Right ventricle myocardium superior (tissue), 1 donor: ENCODE data around the gene PIGA. TPM values are rescaled to one million over a fixed set of nuclear protein-coding genes. Genes with fewer than 3 reads are reported as not detected.

Experiments used
- ATAC-seq: fragments of 200-7000 bp; cut with Tn5 transposase; one replicate; pipeline ENCODE4 v1.9.1; 2020; ENCODE audit warnings: mild to moderate bottlenecking; ENCODE audit not compliant: poor library complexity
- DNase-seq: peaks from one replicate; pipeline ENCODE4 v3.0.0-alpha.2; 2020
- intact Hi-C: fragments of 100-400 bp; cut with DNase I; formaldehyde crosslinking; loops from one replicate; pipeline ENCODE4 v1.11.2; 2022
- total RNA-seq: library from RNA; stranded (reverse); fragmentation: NEBNext Ultra II Directional; extraction: Animal tissue kit (Norgen Biotek cat#: 25700); gene quantifications from one replicate; pipeline ENCODE4 v1.2.1, GENCODE V29; 2021
- donor health status: DM: no; HTN: yes; CAD: no; lungs with severe emphysema.

PIGA gene
- total RNA-seq, 1 donor from 2014 or later: 2.5 TPM

- ATAC-seq (no peak), DNase-seq (no peak)
- intact Hi-C loops: no loop called here
These were observed 63.6 kb downstream of the PIGA start for GRCh38 chrX:15271757-15272156.

- ATAC-seq (peak; percentile 57), DNase-seq (peak; percentile 41)
- intact Hi-C loops: no loop called here
These were observed 65.5 kb downstream of the PIGA start, which contains the start of gene ASB9 for GRCh38 chrX:15269618-15270521. Gene ASB9 (minus strand): TSS chrX:15270083. CDS start chrX:15269874, 209 bp downstream.

Other genes starting within 250 kb of the PIGA start
- gene ASB9, start 65.4 kb downstream of the PIGA start, total RNA-seq: 0.70 TPM
- gene ASB11, start 19.9 kb downstream of the PIGA start, total RNA-seq: 94.5 TPM
- gene VEGFD, start 48.9 kb upstream of the PIGA start, total RNA-seq: 23.7 TPM
- 10.8 TPM for gene PIR, start 157.8 kb upstream of the PIGA start, total RNA-seq
- gene BMX, start 165.3 kb upstream of the PIGA start, total RNA-seq: 1.8 TPM